Stimulated activated CD8-positive, alpha-beta memory T cell treated with anti-CD3 and anti-CD28 coated beads, Interleukin-2, amount 100 ng/mL, for 1 hour (primary cell): Measurements from ENCODE around the gene TMEM38B.
"Not testable (repeated sequence)": the region's sequence is repeated elsewhere in the genome, so short reads cannot be mapped to it uniquely, and the experiment has no call there.

Source experiments
- DNase-seq, 2 donors: peaks; one replicate each; pipeline ENCODE4 v3.0.0-alpha.2; 2020; ENCODE audit warnings: low read depth in 2 of 2

The TMEM38B gene

DNA sequence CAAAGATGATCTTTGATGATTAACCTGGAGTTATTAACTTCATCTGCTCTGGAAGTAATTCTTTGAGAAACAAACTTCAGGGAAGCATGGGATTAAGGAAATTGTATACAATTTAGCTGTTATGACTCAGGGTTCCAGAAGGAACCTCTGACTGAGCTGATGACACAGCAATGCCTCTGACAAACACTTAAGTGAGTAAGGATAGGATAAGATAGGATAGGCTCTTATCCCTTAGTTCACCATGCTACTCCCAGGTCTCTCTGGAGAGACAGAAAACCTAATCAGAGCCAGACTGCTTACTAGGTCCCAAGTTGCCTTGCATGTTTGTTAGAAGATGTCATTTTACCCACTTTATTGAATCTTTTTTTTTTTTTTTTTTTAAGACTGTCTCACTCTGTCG, 12.6 kb upstream of the TMEM38B start:
- no peak for DNase-seq

DNA sequence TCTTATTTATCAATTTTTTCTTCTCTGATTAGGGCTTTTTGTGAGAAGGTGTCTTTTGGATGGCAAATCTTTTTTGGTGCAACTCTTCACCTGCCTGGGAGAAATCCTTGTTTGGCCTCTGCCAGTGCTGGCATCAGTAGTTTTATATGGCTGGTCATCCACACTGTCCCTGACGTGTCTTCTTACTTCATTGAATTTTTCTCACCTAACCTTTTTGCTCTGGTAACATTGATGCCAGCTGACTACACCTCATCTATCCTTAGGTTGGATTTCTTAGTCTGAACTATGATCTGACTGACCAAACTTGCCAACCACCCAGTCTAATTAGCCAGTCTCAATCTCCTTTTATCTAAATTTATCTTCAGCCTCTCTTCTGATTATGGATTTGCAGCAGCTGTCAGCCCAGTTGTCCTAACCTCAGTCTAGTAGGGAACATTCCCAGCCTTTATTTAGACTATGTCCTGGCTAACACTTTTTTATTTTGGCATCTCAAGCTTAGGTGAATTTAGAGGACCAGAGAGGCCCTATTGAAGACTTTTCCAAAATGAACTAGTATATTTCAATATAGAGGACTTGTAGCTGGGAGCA, 10.6 kb upstream of the TMEM38B start:
- DNase-seq: no peak

- DNase-seq: no peak
Observed at GRCh38 chr9:105686936-105687335, 7.4 kb upstream of the TMEM38B start.

DNA sequence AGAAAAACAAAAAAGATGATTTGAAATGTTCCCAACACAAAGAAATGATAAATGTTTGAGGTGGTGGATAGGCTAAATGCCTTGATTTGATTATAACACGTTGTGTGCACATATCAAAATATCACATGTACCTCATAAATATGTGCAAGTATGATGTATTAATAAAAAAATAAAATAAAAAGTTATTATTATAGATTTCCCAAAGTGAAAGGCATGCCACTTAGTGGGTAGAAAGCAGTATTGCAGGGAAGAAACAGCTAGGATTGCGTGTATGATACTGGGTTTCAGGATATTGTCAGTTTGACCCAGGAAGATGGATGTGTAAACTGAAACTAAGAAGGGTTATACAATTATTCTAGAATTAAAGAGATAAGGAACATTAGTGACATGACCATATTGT, 3.6 kb upstream of the TMEM38B start:
- no peak for DNase-seq

DNA sequence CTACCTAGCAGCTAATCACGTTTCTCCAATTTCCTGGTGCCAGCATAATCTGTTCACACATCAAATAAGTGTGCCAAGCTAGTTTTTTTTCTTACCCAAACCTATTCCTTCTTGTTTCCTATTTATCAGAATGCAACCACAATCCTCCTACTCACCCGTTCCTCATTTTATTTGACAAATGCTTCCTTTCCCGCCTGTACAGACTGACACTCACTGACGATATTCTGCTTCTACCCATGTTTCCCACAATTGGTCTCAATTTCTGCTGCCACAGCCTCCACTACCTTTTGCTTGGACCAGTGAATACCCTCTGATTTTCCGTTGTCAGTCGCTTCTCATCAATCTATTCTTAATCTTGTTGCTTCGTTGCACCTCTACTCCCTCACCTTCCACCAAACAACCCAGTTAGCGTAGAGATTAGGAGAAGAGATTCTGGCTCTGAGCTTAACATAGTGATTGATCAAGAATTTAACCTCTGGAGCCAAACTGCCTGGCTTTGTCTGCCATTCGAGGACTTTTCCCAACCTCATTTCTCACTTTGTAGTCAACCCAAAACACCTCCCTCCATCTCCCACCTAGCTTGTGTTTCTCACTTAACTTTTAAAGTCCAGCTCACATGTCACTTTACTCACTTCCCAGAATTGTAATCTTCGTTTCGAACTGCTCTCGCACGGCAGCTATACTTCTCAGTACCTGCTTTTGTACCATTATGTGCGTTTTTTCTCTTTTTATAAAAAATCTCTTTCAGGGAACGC, 729 bp upstream of the TMEM38B start:
- DNase-seq: no peak

GRCh38 chr9:105694848-105695581, 674 bp downstream of the TMEM38B start:
- DNase-seq: peak; percentile 13 to 14

GRCh38 chr9:105696219-105696793, 2.0 kb downstream of the TMEM38B start:
- DNase-seq: no peak

GRCh38 chr9:105697871-105698270, 3.5 kb downstream of the TMEM38B start:
- no peak for DNase-seq

GRCh38 chr9:105698348-105698870, 4.1 kb downstream of the TMEM38B start:
- no peak for DNase-seq

- no peak for DNase-seq
Observed at GRCh38 chr9:105700668-105701067, 6.3 kb downstream of the TMEM38B start.

DNA sequence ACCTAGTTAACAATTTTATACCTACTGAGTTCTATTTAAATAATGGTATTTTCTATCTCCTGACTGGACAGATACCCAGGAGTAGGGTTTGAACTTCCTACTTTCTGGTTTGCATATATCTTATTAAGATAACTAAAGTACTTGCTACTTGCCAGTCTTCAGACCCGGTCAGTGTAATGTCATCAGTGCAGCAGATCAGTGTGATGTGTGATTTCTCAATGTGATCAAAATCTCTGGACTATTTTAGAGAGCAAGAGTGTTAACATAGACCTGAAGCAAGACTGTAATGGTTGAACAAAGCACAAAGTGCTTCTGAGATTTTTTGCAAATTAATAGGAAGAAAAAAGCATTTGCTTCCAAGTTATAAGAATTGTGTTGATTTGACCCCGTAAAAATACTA, 6.8 kb downstream of the TMEM38B start:
- no peak for DNase-seq

- no peak for DNase-seq
Observed at GRCh38 chr9:105702207-105702606, 7.9 kb downstream of the TMEM38B start.

DNA sequence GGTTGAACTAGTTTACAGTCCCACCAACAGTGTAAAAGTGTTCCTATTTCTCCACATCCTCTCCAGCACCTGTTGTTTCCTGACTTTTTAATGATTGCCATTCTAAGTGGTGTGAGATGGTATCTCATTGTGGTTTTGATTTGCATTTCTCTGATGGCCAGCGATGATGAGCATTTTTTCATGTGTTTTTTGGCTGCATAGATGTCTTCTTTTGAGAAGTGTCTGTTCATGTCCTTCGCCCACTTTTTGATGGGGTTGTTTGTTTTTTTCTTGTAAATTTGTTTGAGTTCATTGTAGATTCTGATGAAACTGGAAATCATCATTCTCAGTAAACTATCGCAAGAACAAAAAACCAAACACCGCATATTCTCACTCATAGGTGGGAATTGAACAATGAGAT, 9.3 kb downstream of the TMEM38B start:
- DNase-seq: not testable (repeated sequence)

DNA sequence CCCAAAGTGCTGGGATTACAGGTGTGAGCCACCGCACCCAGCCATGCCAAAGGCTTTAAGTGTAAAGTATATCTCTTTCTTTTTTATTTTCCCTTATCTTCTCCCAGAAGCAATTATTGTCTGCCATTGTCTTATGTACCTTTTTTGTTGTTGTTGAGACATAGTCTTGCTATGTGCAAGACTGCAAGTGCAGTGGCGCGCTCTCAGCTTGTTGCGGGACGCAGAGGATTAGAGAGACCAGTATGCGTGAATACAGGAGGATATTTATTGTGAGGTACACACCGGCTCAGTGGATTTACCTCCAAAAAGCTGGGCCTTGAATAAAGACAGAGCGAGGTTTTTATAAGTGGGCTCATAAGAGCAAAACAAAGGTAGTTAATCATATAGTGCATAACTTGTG, 11.8 kb downstream of the TMEM38B start:
- no peak for DNase-seq

DNA sequence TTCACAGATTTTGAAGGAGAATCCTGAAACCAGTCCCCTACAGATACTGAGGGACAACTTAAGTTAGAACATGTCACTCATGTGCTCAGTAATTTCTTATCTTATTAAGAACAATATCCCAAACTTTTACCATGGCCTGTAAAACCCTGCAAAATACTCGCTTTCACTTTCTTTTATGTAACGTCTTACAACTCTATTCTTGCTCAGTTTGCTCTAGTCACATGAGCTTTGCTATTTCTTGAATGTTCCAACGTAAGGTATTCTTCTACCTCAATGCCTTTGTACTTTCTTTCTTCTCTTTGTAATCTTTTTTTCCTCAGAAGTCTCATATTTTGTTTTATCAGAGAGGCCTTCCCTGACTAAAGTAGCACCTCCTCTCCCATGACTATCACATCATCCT, 14.1 kb downstream of the TMEM38B start:
- DNase-seq: no peak

GRCh38 chr9:105710638-105711037, 16.3 kb downstream of the TMEM38B start:
- no peak for DNase-seq

GRCh38 chr9:105711867-105712266, 17.5 kb downstream of the TMEM38B start:
- DNase-seq: no peak

- no peak for DNase-seq
Observed at GRCh38 chr9:105712297-105712696, 18.0 kb downstream of the TMEM38B start.

DNA sequence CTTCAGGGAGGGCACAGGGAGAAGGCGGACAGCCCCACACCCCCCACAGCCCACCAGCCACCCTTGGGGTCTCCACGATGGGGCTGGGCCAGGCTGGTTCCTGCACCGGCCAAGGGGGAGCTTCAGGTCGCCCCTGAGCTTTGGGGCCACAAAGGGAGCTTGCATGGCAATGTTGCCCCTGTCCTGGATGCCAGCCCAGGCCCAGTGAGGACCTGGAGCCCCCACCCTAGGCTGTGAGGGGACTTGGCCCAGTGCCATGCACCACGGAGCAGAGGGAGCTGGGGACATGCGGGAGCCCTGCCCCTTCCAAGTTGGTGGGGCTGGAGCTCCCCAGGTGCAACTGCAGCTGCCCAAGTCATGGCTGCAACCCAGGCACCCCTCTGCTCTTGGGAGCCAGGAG, 18.4 kb downstream of the TMEM38B start:
- DNase-seq: no peak

DNA sequence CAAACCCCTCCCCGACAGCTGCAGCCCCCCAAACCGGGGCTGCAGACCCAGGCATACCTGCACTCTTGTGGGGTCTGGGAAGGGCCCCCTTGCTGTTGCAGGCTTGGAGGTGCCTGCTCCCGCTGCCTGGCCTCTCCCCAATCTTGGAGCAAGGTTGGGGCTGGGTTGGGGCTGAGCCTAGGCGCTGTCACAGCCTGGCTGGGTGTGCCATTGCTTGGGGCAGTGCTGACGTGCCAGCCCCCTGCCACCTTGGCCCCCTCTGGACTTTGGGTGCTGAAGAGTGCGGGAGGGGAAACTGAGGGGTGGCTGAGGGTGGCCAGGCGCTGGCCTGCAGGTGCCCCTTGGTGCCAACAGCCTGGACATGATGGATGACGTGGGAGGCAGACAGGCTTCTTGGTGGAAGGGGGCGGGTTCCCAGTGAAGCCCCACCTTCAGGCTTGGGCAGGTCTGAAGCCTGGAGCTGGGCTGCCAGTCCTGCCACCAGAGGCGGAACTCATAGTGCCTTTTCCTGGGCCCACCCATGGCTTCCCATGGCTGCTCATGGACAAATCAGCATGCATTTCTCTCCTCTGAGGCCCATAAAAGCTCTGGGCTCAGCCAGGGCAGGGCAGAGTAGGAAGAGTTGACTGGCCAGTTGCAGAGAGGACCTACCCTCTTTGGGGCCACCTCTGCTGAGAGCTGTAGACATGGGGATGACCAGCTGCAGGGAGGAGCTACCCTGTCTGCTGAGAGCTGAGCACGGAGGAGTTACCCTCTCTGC, 19.1 kb downstream of the TMEM38B start:
- DNase-seq: no peak

GRCh38 chr9:105714020-105714331, 19.6 kb downstream of the TMEM38B start:
- no peak for DNase-seq

DNA sequence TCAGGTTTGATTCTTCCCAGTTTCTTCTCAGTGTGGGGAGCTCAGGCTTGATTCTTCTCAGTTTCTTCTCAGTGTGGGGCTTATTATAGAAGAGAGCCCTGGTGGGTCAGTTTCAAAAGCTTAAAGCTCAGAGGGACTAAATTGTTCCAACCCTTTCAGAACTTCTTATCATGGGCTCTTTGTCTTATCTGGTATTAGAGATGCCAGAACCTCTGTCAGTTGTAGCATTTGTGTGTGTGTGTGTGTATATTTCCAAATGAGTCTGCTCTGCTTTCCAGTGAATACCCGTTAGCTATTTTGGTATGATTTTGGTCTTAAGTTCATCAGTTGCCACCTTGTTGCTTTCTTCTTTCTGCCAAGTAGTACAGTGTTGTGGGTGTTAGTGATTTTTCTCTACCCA, 21.8 kb downstream of the TMEM38B start:
- DNase-seq: no peak
